HEK293 (cell line): Measurements from ENCODE around the gene ROS1.
"Not testable (repeated sequence)": the region's sequence is repeated elsewhere in the genome, so short reads cannot be mapped to it uniquely, and the experiment has no call there.

Experiments
- CTCF ChIA-PET: fragments of 350-600 bp; formaldehyde crosslinking; extraction: SDS; loops from one replicate; lab custom pipeline; 2021; ENCODE audit warnings: antibody characterized with exemption; lab: Yijun Ruan, JAX
- POLR2A ChIA-PET: fragments of 300-600 bp; formaldehyde crosslinking; extraction: SDS; loops from one replicate; lab custom pipeline; 2020; ENCODE audit warnings: antibody characterized with exemption, inconsistent platforms; lab: Yijun Ruan, JAX
- H3K27ac ChIP-seq: fragments of 200-500 bp; sonication (Bioruptor generic); 2 replicates; pipeline ENCODE4 v1.5.1; 2014; ENCODE audit warnings: low read depth, low read length, control low read depth, inconsistent platforms; ENCODE audit errors: extremely low read depth
- H3K36me3 ChIP-seq, 2 experiments: fragments of 200-500 bp in 1 of 2; sonication (Bioruptor generic) in 1 of 2; 1 replicate in 1 of 2; 2 replicates in 1 of 2; pipeline ENCODE4 v1.5.1; 2014 to 2017; ENCODE audit warnings: inconsistent platforms in 2 of 2, low read length in 2 of 2; ENCODE audit not compliant: control insufficient read depth in 2 of 2, insufficient read depth in 1 of 2
- H3K4me1 ChIP-seq: fragments of 200-500 bp; sonication (Bioruptor generic); 2 replicates; pipeline ENCODE4 v1.5.1; 2014; ENCODE audit warnings: mild to moderate bottlenecking, low read length, inconsistent platforms; ENCODE audit not compliant: control insufficient read depth, insufficient read depth
- H3K4me3 ChIP-seq: 2 replicates; pipeline ENCODE4 v1.5.1; 2011; ENCODE audit warnings: low read depth, mild to moderate bottlenecking, control low read depth, low read length, moderate library complexity
- H3K9me3 ChIP-seq: fragments of 200-500 bp; sonication (Bioruptor generic); 2 replicates; pipeline ENCODE4 v1.5.1; 2014; ENCODE audit warnings: low read depth, low read length, inconsistent platforms; ENCODE audit not compliant: control insufficient read depth, insufficient read depth
- BCL11A ChIP-seq: fragments of 450-650 bp; formaldehyde crosslinking; IDR thresholded peaks from 2 replicates; pipeline ENCODE4 v1.5.1; 2016; ENCODE audit warnings: low read depth, missing biosample characterization, missing genetic modification characterization
- GLIS2 ChIP-seq: fragments of 450-650 bp; formaldehyde crosslinking; IDR thresholded peaks from 2 replicates; pipeline ENCODE4 v1.5.1; 2016; ENCODE audit warnings: missing biosample characterization, missing genetic modification characterization
- HOXC10 ChIP-seq: sonication (generic); formaldehyde crosslinking; IDR thresholded peaks from 2 replicates; pipeline ENCODE4 v1.8.1; 2023; ENCODE audit warnings: mild to moderate bottlenecking, missing genetic modification reagents
- ZBTB11 ChIP-seq: fragments of 450-650 bp; formaldehyde crosslinking; conservative IDR thresholded peaks from 2 replicates; pipeline ENCODE4 v1.5.1; 2016; ENCODE audit warnings: low read depth, missing biosample characterization, missing genetic modification characterization
- ZBTB17 ChIP-seq: fragments of 450-650 bp; formaldehyde crosslinking; IDR thresholded peaks from 2 replicates; pipeline ENCODE4 v1.5.1; 2016; ENCODE audit warnings: missing biosample characterization, missing genetic modification characterization
- ZNF169 ChIP-seq: fragments of 450-650 bp; formaldehyde crosslinking; IDR thresholded peaks from 2 replicates; pipeline ENCODE4 v1.5.1; 2016; ENCODE audit warnings: missing biosample characterization, missing genetic modification characterization
- ZNF18 ChIP-seq: fragments of 450-650 bp; formaldehyde crosslinking; IDR thresholded peaks from 2 replicates; pipeline ENCODE4 v1.5.1; 2016; ENCODE audit warnings: missing biosample characterization, missing genetic modification characterization
- ZNF26 ChIP-seq: fragments of 450-650 bp; formaldehyde crosslinking; IDR thresholded peaks from 2 replicates; pipeline ENCODE4 v1.5.1; 2016; ENCODE audit warnings: missing biosample characterization, missing genetic modification characterization
- ZNF488 ChIP-seq: fragments of 450-650 bp; formaldehyde crosslinking; IDR thresholded peaks from 2 replicates; pipeline ENCODE4 v1.5.1; 2016; ENCODE audit warnings: missing biosample characterization, missing genetic modification characterization
- ZNF571 ChIP-seq: fragments of 450-650 bp; formaldehyde crosslinking; IDR thresholded peaks from 2 replicates; pipeline ENCODE4 v1.5.0; 2017; ENCODE audit warnings: missing biosample characterization, missing genetic modification characterization
- ZNF610 ChIP-seq: fragments of 450-650 bp; formaldehyde crosslinking; IDR thresholded peaks from 2 replicates; pipeline ENCODE4 v1.5.1; 2016; ENCODE audit warnings: missing biosample characterization, missing genetic modification characterization, borderline replicate concordance
- ZNF624 ChIP-seq: fragments of 450-650 bp; formaldehyde crosslinking; IDR thresholded peaks from 2 replicates; pipeline ENCODE4 v1.5.1; 2017; ENCODE audit warnings: missing biosample characterization, missing genetic modification characterization
- ZNF664 ChIP-seq: fragments of 450-650 bp; formaldehyde crosslinking; IDR thresholded peaks from 2 replicates; pipeline ENCODE4 v1.5.1; 2016; ENCODE audit warnings: missing biosample characterization, missing genetic modification characterization
- ZNF776 ChIP-seq: fragments of 450-650 bp; formaldehyde crosslinking; IDR thresholded peaks from 2 replicates; pipeline ENCODE4 v1.5.0; 2017; ENCODE audit warnings: missing biosample characterization, missing genetic modification characterization, borderline replicate concordance
- ZXDB ChIP-seq: fragments of 450-650 bp; formaldehyde crosslinking; IDR thresholded peaks from 2 replicates; pipeline ENCODE4 v1.5.1; 2016; ENCODE audit warnings: missing biosample characterization, missing genetic modification characterization

ROS1 gene

GRCh38 chr6:117446861-117447260, 21.1 kb upstream of the ROS1 start:
- Histone ChIP-seq H3K36me3 (no peaks in the 10 kb centered on the region), H3K9me3 (no peaks in the 10 kb centered on the region), H3K4me3 (no peak overlapping the region), H3K4me1 (no peaks in the 10 kb centered on the region; the same call in 1 of the 2 replicates), H3K27ac (no peak overlapping the region)
- CTCF ChIA-PET: interaction anchor here (1.2 kb wide), 1 partner anchor 110 kb away, joined by 3 read pairs; no protein-coding TSS in a partner anchor
- POLR2A ChIA-PET: no interaction called here
- TF ChIP-seq ZNF18 (tag by site-specific recombination) (no peak), BCL11A (no peak), ZNF169 (tag by site-specific recombination) (no peak), ZNF624 (tag by site-specific recombination) (no peak), ZNF571 (no peak), HOXC10 (CRISPR knock-in tag) (no peak), ZNF610 (no peak), ZNF776 (tag by site-specific recombination) (no peak), ZNF488 (tag by site-specific recombination) (no peak), ZXDB (tag by site-specific recombination) (no peak), ZBTB17 (tag by site-specific recombination) (no peak), ZBTB11 (tag by site-specific recombination) (no peak), ZNF664 (no peak), GLIS2 (tag by site-specific recombination) (no peak)

- no peaks in the 10 kb centered on the region; the same call in 1 of the 2 replicates for H3K4me1 ChIP-seq
- POLR2A ChIA-PET: interaction anchor here (0.6 kb wide), 1 partner anchor 17 kb away, joined by 6 read pairs; no protein-coding TSS in a partner anchor
- no peaks in the 10 kb centered on the region for H3K36me3 ChIP-seq
- no peak for TF ChIP-seq ZNF26
- TF ChIP-seq, all 188 proteins: peak for 0
- H3K4me3 ChIP-seq: no peak overlapping the region
- H3K9me3 ChIP-seq: no peaks in the 10 kb centered on the region
- CTCF ChIA-PET: interaction anchor here (0.7 to 2.0 kb wide), 3 partner anchors 160 to 1086 kb away, joined by 3 to 7 read pairs (median 3); no protein-coding TSS in a partner anchor
- H3K27ac ChIP-seq: no peak overlapping the region
Observed at GRCh38 chr6:117444600-117444999, 18.9 kb upstream of the ROS1 start.

GRCh38 chr6:117442313-117442712, 16.6 kb upstream of the ROS1 start:
- CTCF ChIA-PET: interaction anchor here (1.2 to 2.0 kb wide), 2 partner anchors 156 to 162 kb away, joined by 3 to 7 read pairs; no protein-coding TSS in a partner anchor
- H3K4me3 ChIP-seq, H3K27ac ChIP-seq, POLR2A ChIA-PET, H3K4me1 ChIP-seq, H3K36me3 ChIP-seq, H3K9me3 ChIP-seq: not testable (repeated sequence)
